GM21367 (cell line): Measurements from ENCODE around the gene STARD3.

ENCODE experiments used
- ATAC-seq: cut with Tn5 transposase; IDR thresholded peaks from one replicate; pipeline ENCODE4 v1.9.1; 2021; ENCODE audit not compliant: unreplicated experiment

The STARD3 gene

GRCh38 chr17:39634384-39634871 lies 2.5 kb upstream of the STARD3 start:
- ATAC-seq, result no peak

GRCh38 chr17:39635614-39636176 lies 1.2 kb upstream of the STARD3 start:
- ATAC-seq, result no peak

- ATAC-seq, result no peak
These were observed 387 bp upstream of the STARD3 start for GRCh38 chr17:39636587-39636926.

GRCh38 chr17:39638317-39638716 lies 1.4 kb downstream of the STARD3 start:
- no peak for ATAC-seq

- ATAC-seq, result no peak
These were observed 2.1 kb downstream of the STARD3 start for GRCh38 chr17:39639043-39639442.

- ATAC-seq, result no peak
These were observed 2.9 kb downstream of the STARD3 start for GRCh38 chr17:39639566-39640458.

- ATAC-seq, result no peak
These were observed 3.7 kb downstream of the STARD3 start for GRCh38 chr17:39640591-39641031.

- ATAC-seq, result no peak
These were observed 4.2 kb downstream of the STARD3 start for GRCh38 chr17:39641097-39641496.

- no peak for ATAC-seq
These were observed 4.9 kb downstream of the STARD3 start for GRCh38 chr17:39641883-39642282.

- no peak for ATAC-seq
These were observed 5.5 kb downstream of the STARD3 start for GRCh38 chr17:39642291-39643074.

- ATAC-seq, result no peak
These were observed 6.3 kb downstream of the STARD3 start for GRCh38 chr17:39643271-39643670.

GRCh38 chr17:39647256-39647655 lies 10.3 kb downstream of the STARD3 start:
- ATAC-seq, result no peak

GRCh38 chr17:39648616-39649366 lies 11.8 kb downstream of the STARD3 start:
- ATAC-seq, result no peak

GRCh38 chr17:39650121-39650579 lies 13.2 kb downstream of the STARD3 start:
- ATAC-seq, result no peak

GRCh38 chr17:39651923-39652586 lies 15.1 kb downstream of the STARD3 start:
- no peak for ATAC-seq

- no peak for ATAC-seq
These were observed 15.8 kb downstream of the STARD3 start for GRCh38 chr17:39652587-39653315.

GRCh38 chr17:39653316-39653661 lies 16.3 kb downstream of the STARD3 start:
- ATAC-seq, result no peak

- ATAC-seq, result no peak
These were observed 16.9 kb downstream of the STARD3 start for GRCh38 chr17:39653662-39654331.

GRCh38 chr17:39655105-39655504 lies 18.2 kb downstream of the STARD3 start:
- no peak for ATAC-seq
